ENCODE results near the gene CDC14B. TPM values are rescaled to one million over a fixed set of nuclear protein-coding genes. Genes with fewer than 3 reads are reported as not detected.

Gene CDC14B
- total RNA-seq, 1 donor from 2014 or later, result 4.6 TPM

DNA sequence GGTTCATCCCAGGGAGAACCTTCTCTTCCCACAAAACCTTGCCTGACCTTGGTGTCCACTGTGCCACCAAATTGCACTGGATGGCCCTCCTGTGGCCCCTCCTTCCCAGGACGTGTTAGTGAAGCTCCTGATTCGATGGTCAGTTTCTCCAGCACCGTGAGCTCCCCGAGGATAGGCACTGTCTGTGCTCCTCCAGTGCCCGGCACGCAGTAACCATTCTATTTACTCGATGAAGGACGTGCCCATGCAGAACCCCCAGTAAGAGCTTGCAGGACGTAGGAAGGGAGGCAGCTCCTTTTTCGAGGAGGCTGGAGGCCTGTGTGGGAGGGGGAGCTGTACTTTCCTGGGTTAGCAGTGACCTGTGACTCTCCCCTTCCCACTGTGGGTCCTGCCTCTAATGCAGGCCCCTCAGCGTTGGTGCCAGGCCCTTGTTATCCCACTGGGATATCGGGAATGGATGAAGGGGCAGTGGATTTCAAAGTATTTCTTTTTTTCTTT, 130.1 kb downstream of the CDC14B start:
- DNase-seq (ENCODE audit: extremely low read depth, low read depth, low spot score), result no peak

DNA sequence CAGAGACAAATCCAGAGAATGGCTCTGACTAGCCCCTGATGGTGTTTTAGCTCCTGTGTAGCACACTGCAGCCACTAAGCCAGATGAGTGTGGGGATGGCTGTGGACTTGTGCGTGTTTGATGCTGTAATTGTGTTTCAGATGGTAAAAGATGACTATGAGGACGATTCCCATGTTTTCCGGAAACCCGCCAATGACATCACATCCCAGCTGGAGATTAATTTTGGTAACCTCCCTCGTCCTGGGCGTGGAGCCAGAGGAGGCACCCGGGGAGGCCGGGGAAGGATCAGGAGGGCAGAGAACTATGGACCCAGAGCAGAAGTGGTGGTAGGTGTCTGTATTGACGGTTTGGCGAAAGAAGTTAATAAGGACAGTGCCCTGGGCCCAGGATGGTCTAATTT, 131.7 kb downstream of the CDC14B start:
- no peak for DNase-seq (ENCODE audit: extremely low read depth, low read depth, low spot score)

DNA sequence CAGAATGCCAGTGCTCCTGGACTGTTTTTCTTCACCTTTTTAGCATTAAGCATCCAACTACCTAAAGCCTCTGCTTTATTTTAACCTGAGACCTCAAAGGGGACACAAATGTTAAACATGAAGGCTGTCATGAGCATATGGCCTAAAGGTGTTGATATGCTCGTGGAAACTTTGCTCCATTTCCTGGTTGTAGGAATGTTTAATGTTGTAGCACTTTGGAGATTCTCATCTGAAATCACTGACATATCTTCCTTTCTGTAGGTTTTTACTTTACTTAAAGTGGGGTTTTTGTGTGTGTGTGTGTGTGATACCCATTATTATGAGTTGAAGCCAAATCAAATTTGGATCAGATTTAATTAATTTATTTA, 132.6 kb downstream of the CDC14B start:
- no peak for DNase-seq (ENCODE audit: extremely low read depth, low read depth, low spot score)

DNA sequence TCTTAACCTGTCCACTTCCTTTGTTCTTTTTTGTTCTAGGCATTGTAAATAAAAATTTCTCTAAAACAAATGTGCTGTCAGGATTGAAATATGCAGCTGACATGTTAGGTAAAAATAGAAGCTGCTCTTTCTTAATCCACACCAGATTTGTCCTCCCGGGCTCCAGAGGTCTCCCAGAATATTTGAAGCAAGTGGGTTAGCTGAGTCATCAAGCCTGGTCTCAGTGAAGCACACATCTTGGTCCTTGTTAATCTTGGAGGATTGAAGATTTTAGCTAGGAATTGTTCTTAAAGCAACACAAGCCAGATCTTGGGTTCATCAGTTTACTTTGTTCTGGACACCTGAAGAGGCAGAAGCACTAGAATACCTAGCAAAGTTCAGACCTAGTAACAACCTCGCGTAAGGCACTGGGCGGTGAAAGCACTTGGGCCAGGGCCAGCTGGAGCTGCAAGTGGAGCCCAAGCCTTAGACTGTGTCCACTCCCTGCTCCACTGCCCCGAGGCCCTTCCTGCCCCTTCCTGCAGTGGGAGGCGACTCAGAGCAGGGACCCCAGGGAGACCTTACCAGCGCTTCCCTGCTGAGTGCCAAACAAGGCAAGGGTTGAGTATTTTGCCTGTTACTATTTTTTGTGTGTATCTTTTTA, 133.1 kb downstream of the CDC14B start:
- DNase-seq (ENCODE audit: extremely low read depth, low read depth, low spot score), result no peak

DNA sequence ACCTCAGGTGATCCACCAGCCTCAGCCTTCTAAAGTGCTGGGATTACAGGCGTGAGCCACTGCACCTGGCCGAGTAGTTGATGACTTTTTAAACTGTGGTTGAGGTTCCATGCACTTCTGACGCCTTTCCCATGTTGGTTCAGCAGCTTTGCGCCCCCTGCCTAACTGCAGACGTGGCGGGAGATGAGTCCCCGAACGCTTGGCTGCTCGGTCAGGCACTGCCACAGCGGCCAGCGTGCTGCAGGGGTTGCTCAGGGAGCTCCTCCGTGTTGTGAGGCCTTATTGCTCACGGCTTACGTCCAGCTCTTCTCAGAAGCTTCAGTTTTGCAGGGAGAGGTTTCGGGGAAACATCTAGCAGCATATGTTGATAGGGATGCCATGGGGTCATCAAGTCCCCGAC, 134.4 kb downstream of the CDC14B start:
- DNase-seq (ENCODE audit: extremely low read depth, low read depth, low spot score), result no peak

DNA sequence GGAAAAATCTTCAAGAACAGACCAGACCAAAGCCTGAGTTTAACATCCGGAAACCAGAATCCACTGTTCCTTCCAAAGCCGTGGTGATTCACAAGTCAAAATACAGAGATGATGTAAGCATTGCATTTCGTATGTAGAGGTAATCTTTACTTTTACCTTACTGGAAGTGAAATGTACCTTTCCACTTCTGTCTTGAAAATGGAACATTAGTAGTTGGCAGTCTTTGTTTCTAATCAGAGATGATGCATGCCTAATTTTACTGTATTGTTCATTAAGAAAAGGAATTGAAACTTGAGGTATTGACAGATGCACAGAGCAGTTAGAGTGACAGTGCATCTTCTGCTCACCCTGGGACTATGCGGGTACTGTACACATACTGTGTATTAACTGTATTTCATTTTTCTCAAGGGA, 135.1 kb downstream of the CDC14B start:
- no peak for DNase-seq (ENCODE audit: extremely low read depth, low read depth, low spot score)

DNA sequence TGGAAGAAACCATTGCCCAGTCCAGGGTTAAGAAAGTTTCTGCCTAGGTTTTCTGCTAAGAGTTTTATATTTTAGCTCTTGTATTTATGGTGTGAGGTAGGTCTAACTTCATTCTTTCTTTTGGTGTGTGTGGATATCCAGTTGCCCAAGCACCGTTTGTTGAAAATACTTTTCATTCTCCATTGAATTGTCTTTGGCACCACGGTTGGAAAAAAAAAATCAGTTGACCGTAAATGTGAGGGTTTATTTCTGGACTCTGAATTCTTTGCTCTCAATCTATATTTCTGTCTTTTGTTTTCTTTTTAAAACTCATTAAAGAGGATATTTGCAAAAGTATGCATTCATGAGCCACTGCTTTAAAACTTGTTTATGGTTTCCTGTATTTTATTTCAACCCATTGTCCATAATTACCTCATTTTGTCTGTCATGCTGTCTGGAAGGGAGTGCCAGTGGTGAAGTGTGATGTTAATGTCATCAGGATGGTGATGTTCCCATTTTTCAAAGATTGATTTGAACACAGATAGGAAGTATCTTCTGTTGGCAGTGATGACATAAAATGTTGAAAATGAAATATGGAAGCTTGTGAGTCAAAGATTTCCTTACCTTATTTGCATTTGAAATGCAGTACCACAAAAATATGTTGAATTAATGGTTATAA, 135.8 kb downstream of the CDC14B start:
- DNase-seq (ENCODE audit: extremely low read depth, low read depth, low spot score), result no peak

DNA sequence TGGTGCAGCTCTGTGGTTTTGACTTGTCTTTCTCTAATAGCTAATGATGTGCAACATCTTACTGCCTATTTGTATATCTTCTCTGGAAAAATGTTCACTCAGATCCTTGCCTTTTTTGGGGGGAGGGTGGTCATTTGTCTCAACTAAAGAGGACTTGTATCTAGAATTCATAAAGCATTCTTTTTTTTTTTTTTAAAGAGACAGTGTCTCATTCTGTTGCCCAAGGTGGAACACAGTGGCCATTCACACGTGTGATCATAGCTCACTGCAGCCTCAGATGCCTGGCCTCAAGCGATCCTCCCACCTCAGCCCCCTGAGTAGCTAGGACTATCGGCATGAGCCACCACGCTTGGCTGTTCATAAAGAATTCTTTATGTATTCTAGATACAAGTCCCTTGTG, 136.4 kb downstream of the CDC14B start:
- no peak for DNase-seq (ENCODE audit: extremely low read depth, low read depth, low spot score)

DNA sequence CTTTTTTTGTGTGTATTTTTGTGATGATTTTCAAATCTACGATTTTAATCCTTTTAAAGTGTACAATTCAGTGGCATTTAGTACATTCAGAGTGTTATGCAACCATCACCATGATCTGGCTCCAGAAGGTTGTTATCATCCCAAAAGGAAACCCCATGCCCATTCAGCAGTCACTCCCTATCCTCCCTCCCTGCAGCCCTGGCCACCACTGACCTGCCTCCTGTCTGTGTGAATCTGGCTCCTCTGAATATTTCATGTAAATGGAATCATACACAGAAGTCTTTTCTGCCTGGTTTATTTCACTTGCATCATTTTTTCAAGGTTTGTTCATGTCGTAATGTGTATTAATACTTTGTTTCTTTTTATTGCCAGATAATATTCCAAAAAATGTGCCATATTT, 137.2 kb downstream of the CDC14B start:
- no peak for DNase-seq (ENCODE audit: extremely low read depth, low read depth, low spot score)

DNA sequence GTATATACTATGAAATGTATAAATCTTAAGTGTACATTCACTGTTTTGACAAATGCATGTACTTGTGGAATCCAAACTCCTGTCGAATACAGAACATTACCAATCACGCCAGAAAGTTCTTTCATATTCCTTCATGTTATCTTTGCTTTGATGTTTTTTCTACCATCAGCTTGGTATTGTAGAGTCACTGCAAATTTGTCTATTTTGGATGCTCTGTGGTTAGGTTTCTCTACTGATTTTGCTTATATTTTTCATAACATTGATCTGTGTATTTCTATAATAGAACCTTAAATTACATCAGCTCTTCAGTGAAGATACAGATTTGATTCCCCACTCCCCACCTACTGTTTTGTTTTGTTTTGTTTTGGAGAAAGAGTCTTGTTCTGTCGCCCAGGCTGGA, 138.9 kb downstream of the CDC14B start:
- DNase-seq (ENCODE audit: extremely low read depth, low read depth, low spot score), result no peak

DNA sequence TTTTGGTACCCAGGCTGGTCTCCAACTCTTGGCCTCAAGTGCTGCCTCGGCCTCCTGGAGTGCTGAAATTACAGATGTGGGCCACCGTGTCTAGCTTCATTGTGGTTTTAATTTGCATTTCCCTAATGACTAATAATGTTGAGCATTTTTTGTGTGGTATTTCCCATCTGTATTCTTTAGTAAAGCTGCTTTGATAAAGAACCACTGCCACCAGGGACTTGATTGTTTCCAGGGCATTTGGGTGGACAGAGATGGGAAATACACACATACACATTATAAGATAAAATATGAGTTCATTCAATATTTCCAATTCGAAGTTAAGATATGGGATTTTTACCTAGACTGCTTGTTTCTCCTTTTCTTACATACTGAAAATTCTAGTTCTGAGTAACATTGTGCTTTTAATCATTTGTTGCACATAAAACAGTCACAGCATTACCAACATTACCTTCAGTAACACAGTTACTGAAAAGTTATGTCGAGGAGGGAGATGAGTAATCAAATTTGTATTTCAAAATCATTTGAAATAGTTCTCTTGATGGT, 140.7 kb downstream of the CDC14B start:
- DNase-seq (ENCODE audit: extremely low read depth, low read depth, low spot score), result no peak

DNA sequence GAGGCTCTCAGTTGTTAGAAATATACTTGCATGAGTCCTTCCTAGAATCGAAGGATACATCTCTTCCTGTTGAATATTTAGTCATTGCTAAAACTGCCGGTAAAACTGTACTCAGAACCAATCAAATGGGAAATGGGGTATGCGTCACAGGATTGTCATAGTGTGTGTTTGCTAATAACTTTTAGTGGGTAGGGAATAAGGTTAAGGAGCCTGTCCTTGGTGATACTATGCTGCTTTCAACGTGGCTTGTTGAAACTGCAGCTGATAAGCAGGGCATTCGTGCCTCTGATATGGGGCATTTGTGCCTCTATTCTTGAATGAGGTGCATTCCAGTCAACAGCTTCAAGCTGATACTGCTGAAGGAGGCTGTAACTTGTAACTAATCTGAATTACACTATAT, 143.1 kb downstream of the CDC14B start:
- peak; percentile 39 for DNase-seq (ENCODE audit: extremely low read depth, low read depth, low spot score)

DNA sequence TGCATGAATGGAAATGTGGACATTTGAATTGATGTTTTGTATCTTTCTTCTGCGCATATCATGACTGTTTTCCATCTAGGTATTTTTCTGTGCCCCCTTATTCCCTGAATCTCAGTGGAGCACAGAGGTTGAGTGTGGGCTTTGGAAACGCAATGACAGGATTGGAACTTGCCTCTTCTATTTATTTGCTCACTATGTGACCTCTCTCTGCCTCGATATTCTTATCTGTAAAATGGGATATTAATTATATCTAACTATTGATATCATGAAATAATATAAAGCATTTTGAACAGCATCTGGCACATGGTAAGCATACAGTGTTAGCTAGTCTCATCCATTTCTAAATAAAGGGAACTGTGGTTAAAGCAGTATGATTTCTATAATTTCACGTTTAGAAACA, 143.6 kb downstream of the CDC14B start:
- no peak for DNase-seq (ENCODE audit: extremely low read depth, low read depth, low spot score)

DNA sequence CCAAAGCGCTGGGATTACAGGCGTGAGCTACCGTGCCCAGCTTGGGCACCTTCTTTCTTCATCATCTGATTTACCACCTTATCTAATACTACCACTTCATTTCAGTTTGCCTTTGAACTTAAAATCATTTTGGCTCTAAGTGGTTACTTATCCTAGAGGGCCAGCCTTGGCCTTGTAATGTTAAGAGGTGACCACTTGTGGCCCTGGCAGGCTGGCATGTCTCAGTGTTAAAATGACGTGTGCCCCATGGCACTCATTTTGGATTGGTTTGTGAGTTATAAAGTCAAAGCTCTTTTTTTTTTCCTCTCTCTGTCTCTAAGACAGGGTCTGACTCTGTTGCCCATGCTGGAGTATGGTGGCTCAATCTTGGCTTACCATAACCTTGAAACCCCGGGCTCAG, 151.9 kb downstream of the CDC14B start:
- no peak for DNase-seq (ENCODE audit: extremely low read depth, low read depth, low spot score)

DNA sequence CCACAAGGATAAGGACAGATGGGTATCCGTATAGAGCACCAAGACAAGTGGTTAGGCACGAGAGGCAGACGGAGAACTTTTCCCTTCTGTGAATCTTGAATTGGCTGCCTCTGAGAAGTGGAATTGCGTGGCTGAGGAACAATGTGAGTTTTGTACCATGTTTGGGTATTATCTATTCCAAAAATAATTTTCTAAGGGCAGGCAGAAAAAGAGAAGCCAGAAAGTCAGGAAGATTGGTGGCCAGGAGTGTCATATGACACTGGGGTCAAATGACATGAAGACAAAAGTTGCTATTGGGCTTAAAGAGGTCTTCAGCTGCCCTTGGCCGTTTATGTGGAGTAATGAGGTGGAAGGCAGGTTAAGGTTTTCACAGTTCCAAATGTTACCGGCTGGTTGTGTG, 155.2 kb downstream of the CDC14B start:
- DNase-seq (ENCODE audit: extremely low read depth, low read depth, low spot score), result no peak

DNA sequence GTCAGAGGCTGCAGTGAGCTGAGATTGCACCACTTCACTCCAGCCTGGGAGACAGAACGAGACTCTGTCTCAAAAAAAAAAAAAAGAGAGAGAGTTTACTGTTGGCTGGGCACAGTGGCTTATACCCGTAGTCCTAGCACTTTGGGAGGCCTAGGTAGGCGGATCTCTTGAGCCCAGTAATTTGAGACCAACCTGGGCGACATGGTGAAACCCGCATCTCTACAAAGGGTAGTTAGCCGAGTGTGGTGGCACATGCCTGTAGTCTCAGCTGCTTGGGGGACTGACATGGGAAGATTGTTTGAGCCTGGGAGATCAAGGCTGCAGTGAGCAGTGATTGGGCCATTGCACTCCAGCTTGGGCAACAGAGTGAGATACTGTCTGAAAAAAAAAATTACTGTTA, 157.1 kb downstream of the CDC14B start:
- no peak for DNase-seq (ENCODE audit: extremely low read depth, low read depth, low spot score)

DNA sequence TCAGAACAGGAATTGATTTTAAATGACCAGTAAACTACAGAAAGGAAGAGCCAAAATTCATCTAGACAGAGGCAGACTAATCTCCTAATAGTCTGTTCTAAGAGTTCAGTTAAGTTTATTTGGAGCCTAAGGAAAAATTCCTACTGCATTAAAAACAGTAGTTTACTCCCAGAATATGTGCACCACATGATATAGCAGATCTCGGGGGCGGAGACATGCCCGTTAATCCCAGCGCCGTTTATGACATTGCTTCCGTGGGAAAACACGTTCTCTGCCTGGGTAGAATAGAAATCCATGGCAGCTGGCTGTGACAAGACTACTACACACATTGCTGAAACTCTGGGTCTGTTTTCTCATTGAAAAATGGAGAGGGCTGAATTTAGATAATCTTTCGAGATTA, 158.3 kb downstream of the CDC14B start:
- no peak for DNase-seq (ENCODE audit: extremely low read depth, low read depth, low spot score)

DNA sequence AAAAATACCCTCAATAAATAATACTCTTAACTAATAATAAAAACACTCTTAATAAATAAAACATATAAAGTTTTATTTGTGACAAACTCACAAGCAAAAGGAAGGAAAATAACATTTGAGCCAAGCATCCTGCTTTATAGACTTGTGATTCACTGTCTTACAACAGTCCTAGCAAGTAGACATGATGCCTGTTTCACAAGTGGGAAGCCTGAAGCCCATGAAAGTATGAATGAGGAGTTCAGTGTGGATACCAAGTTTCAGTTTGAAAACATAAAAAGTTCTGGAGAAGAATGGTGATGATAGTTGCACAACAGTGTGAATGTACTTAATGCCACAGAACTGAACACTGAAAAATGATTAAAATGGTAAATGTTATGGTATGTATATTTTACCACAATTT, 158.8 kb downstream of the CDC14B start:
- DNase-seq (ENCODE audit: extremely low read depth, low read depth, low spot score), result no peak

DNA sequence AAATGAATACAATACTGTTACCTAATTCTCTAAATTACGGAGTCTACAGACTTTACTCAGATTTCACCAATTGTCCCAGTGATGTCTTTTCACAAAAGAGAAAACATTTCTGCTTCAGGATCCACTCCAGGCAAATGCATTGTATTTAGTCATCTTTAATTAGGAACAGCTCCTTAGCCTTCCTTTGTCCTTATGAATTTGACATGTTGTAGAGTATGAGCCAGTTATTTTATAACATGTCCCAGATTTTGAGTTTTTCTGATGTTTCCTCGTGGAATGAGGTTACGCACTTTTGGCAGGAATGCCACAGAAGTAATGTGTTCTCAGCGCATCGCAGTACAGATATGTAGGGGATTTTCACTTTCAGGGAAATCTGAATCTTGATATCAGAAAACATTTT, 159.2 kb downstream of the CDC14B start:
- no peak for DNase-seq (ENCODE audit: extremely low read depth, low read depth, low spot score)

DNA sequence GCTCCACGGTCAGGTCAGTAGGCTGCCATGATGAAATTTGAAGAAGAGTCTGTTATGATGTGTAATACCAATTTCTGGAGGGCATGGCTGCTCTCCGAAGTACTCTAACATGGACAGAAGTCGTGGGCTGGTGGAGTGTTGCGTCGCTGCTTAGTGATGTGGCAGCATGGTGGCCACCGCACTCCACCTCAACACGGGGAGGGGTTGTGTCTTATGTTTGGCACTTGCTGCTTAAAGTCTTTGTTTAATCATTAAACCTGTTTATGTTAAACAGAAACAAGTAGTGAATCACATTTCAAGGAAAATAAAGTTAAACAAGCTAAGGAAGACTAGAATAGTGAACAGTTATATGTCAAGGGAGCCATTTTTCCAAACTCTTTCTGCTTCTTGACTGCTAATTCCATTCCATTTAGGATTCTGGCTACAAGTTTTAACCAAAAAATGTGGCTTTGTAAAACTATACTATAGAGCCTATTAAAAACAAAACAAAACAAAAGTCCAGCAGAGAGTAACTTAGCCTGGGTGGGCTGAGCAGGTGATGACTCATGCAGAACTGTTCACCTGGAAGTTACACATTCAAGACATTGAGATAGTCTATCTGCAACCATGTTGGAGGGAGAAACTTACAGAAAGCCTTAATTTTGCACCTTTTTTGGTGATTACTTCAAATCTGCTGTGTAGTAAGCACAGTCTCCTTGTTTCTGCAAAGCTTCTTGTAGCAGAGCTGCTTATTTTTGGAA, 160.2 kb downstream of the CDC14B start:
- no peak for DNase-seq (ENCODE audit: extremely low read depth, low read depth, low spot score)

DNA sequence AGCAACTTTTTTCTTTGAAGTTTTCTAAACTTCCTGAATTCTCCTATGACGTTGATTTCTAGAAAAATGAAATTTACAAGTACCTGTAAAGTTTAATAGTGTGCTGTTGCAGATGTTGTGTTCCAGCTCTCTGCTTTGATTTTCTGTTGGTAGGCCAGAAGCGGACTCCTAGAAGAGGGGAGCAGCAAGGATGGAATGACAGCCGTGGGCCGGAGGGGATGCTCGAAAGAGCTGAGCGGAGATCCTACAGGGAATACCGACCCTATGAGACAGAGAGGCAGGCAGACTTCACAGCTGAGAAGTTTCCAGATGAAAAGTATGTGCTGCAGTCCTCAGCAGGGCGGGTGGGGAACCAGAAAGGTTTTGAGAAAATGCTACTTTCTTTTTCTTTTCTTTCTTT, 161.4 kb downstream of the CDC14B start:
- DNase-seq (ENCODE audit: extremely low read depth, low read depth, low spot score), result no peak

DNA sequence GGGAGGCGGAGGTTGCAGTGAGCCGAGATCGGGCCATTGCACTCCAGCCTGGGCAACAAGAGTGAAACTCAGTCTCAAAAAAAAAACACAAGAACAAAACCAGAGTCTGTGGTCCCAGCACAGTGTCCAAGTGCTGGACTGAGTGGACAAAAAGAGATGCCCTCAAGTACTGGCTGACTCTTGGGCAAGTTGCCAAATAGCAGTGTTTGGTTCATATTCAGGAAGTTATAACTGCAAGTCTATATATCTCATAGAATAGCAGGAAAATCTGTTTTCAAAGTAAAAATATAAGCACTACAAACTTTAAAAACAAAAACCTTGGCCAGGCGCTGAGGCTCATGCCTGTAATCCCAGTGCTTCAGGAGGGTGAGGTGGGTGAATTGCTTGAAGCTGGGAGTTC, 162.4 kb downstream of the CDC14B start:
- peak; percentile 36 for DNase-seq (ENCODE audit: extremely low read depth, low read depth, low spot score)
